Daoy (cell line): ENCODE results near the gene GREB1. TPM values are rescaled to one million over a fixed set of nuclear protein-coding genes. Genes with fewer than 3 reads are reported as not detected.

Source experiments
- DNase-seq: peaks from one replicate; pipeline ENCODE4 v3.0.0-alpha.2; 2015; ENCODE audit warnings: low read depth
- total RNA-seq: library from RNA; depleted of rRNA; stranded (reverse); fragments of >200 nt; shearing (Covaris generic); gene quantifications from 2 replicates; pipeline ENCODE4 v1.2.3, GENCODE V29; 2014

Gene GREB1
- total RNA-seq, 1 experiment from 2014 or later = 0.91 TPM

GRCh38 chr2:11665028-11665427 lies 131.2 kb downstream of the GREB1 start:
- no peak for DNase-seq

- no peak for DNase-seq
Observed at GRCh38 chr2:11665510-11666362, 131.9 kb downstream of the GREB1 start.

- DNase-seq = no peak
Observed at GRCh38 chr2:11667194-11667593, 133.3 kb downstream of the GREB1 start.

GRCh38 chr2:11667866-11668637 lies 134.2 kb downstream of the GREB1 start:
- DNase-seq = no peak

GRCh38 chr2:11669454-11670291 lies 135.8 kb downstream of the GREB1 start, which contains the start of gene NTSR2:
Gene NTSR2, minus strand, starts transcription at chr2:11670195. Its CDS starts 66 bp downstream, at chr2:11670129.
- DNase-seq = peak; percentile 78

GRCh38 chr2:11672407-11672806 lies 138.6 kb downstream of the GREB1 start:
- DNase-seq = no peak

DNA sequence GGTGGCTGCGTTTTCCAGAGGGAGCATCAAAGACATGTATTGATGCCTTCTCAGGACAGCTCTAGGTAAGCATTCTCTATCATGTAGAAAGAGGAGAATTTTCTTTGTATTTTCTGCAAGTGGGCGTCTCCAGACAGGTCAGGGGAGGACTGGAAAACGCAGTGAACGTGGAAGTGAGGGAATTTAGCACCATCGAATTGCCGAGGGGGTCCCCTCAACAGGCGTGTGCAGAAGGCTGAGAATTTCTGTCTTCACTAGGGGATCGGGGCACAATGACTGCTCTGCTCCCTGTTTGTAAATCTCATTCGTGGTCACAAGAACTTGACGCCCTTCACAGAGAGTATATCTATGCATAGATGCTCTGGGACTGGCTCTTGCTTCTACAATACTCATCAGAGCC lies 141.1 kb downstream of the GREB1 start:
- DNase-seq = no peak

DNA sequence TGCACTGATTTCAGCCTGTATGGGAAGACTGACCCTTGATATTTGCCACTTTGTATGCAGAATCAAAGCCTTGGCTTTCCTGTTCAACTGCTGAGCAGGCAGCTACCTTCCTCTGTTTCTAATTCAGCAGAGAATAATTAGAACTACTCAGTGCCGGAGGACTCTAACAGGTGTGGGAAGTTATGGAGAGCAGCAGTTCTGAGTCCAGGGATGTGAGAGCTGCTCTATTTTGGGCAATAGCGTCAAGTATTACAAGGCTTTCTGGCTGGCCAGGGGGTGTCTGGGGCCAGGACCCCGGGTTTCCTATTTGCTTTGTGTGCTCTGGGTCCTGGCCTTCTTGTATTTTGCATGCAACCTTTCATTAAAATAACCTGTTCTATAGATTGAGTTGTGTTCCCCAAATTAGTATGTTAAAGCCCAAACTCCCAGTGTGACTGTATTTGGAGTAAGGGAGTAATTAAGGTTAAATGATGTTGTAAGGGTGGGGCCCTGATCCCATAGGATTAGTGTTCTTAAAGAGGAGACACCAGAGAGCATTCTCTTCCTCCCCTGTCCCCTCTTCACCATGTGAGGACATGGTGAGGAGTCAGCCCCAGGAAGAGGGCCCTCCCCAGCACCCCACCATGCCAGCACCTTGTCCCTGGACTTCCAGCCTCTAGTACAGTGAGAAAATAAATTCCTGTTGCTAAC lies 141.7 kb downstream of the GREB1 start:
- DNase-seq = no peak

- DNase-seq = no peak
Observed at GRCh38 chr2:11676640-11677039, 142.8 kb downstream of the GREB1 start.

- no peak for DNase-seq
Observed at GRCh38 chr2:11677136-11678055, 143.6 kb downstream of the GREB1 start.

GRCh38 chr2:11678306-11678960 lies 144.6 kb downstream of the GREB1 start:
- DNase-seq = no peak

DNA sequence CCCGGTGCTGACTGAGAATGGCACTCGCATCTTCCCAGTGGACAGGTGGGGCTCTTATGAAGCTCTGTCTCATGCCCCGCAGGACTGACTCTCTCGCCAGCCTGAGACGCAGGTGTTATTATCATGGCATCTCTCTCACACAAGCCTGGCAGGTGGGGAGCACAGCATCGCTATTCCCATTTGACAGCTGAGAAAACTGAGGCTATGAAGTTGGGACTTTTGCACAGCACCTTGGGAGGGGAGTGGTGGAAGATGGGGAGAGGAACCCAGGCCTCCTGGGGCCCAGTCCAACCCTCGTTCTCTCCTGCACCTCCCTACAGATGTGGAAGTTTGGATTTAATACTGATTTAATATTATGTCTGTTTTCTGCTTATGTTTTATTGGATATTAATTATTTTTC lies 145.2 kb downstream of the GREB1 start:
- no peak for DNase-seq

- no peak for DNase-seq
Observed at GRCh38 chr2:11679486-11680181, 145.8 kb downstream of the GREB1 start.

- DNase-seq = no peak
Observed at GRCh38 chr2:11680182-11680900, 146.5 kb downstream of the GREB1 start.

DNA sequence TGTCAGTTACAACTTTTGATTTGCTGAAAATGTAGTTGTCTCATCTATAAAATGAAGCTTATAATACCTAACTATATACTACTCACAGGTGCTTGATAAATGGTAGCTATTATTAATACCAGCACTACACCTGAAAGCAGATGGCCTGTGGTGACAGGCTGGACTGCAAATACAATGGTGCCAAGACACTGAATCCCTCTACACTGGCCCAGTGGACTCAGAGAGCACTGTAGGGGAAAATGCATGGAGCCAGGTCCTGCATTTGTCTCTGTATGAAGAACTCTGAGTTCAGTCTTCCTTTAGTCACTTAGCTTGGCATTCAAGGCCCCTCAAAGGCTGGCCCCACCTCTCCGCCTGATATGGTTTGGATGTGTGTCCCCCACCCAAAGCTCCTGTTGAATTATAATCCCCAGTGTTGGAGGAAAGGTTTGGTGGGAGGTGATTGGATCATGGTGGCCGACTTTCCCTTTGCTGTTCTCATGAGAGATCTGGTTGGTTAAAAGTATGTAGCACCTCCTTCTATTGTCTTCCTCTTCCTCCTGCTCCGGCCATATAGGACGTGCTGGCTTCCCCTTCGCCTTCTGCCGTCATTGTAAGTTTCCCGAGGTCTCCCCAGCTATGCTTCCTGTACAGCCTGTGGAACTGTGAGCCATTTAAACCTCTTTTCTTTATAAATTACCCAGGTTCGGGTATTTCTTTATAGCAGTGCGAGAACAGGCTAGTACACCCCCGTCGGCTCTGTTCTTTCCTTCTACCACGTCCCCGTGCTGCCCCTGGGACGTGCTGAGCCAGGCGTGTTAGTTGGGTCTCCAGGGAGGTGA lies 147.3 kb downstream of the GREB1 start:
- no peak for DNase-seq

DNA sequence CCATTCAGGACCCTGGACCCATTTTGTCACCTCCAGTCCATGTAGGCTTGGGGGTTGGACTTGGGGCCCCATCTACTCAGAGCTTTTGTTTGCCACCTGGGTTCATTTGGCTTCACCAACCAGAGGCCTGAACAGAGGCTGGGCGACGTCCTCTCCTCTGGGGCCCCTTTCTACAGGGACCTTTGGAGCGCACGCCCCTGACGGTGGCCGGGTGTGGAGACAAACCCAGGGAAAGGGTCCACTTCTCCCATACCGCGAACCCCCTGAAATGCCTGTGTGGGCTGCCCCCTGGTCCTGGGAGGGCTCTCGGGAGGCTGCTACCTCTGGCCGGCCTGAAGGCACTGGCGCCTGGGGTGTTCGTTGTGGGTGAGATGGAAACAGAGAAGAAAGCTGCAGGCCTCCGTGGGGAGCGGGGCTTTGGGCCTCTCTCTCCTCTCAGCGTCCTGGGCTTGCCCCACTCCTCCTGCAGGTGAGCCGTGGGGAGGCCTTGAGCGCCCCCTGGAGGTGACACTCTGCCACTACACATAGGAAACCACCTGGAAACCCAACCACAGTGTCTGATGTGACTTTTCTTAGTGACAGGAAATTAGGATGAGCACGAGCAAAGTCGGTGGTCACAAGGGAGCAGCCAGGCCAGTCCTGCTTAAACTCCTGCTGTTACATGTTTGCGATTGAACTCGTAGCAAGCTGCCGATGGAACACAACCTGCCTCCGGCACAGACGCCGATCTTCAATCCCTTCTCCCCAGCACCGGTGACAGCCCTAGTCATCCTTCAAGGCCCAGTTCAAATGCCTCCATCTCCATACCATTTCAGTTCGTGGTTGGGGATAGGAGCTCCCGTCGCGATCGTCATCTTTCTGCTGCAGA lies 148.1 kb downstream of the GREB1 start:
- peak; percentile 49 for DNase-seq

DNA sequence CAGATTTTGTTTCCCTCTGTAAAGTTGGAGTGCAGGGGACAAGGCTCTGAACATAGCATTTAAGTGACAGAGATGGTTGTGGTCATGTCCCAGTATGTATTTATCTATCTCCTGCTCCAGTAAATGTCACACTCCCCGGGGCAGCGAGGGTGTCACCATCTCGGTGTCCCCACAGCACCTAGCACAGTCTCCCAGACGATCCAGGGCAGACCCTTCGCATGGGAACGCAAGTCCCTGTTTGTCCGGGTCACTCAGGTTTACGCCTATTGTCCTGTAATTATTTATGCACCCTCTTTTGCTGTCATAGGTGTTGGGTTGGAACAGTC lies 148.7 kb downstream of the GREB1 start:
- no peak for DNase-seq
